NCI-H128 (cell line): ENCODE results near the gene FGGY.

Source experiments
- DNase-seq: peaks from one replicate; lab custom pipeline; 2025; ENCODE audit not compliant: unreplicated experiment; lab: John Stamatoyannopoulos, UW

The FGGY gene

GRCh38 chr1:59788825-59789224, 491.9 kb downstream of the FGGY start:
- no peak for DNase-seq

GRCh38 chr1:59798600-59798999, 501.7 kb downstream of the FGGY start:
- DNase-seq = no peak

- DNase-seq = no peak
Measured at GRCh38 chr1:59803458-59804038, 506.7 kb downstream of the FGGY start.

- no peak for DNase-seq
Measured at GRCh38 chr1:59804301-59804700, 507.4 kb downstream of the FGGY start.

- DNase-seq = no peak
Measured at GRCh38 chr1:59805554-59805953, 508.7 kb downstream of the FGGY start.
